GM12878 (cell line): ENCODE results near the gene FILIP1L. TPM values are rescaled to one million over a fixed set of nuclear protein-coding genes. Genes with fewer than 3 reads are reported as not detected.
A peak's percentile ranks its signal among the peaks of the same experiment; 100 is the strongest.

Experiments
- ATAC-seq: fragments of 200-7000 bp; cut with Tn5 transposase; 3 replicates; pipeline ENCODE4 v1.9.1; 2020; ENCODE audit warnings: mild to moderate bottlenecking, moderate library complexity
- BruUV-seq: library from RNA; stranded (reverse); fragments of 400-500 nt; replicated peaks from 2 replicates; lab custom pipeline; 2021; lab: Mats Ljungman, UMichigan
- CTCF ChIA-PET: fragments of 300-600 bp; sonication (Branson Sonifier 250); formaldehyde crosslinking; extraction: SDS; loops from one replicate; lab custom pipeline; 2021; ENCODE audit warnings: inconsistent platforms; lab: Yijun Ruan, JAX
- POLR2A ChIA-PET: fragments of 350-600 bp; formaldehyde crosslinking; extraction: SDS; loops from one replicate; lab custom pipeline; 2021; ENCODE audit warnings: inconsistent platforms; lab: Charles Lee
- RAD21 ChIA-PET: fragments of 300-600 bp; sonication (Branson Sonifier 250); formaldehyde crosslinking; loops from one replicate; lab custom pipeline; 2023; ENCODE audit warnings: antibody characterized with exemption; ENCODE audit not compliant: unreplicated experiment; lab: Charles Lee
- SMC1A ChIA-PET: fragments of 300-600 bp; sonication (Branson Sonifier 250); formaldehyde crosslinking; loops from one replicate; lab custom pipeline; 2023; ENCODE audit not compliant: unreplicated experiment, uncharacterized antibody; lab: Charles Lee
- DNase-seq: peaks from one replicate; pipeline ENCODE4 v3.0.0-alpha.2; 2011; ENCODE audit warnings: low read depth, low spot score
- FAIRE-seq: peaks from 3 replicates; lab custom pipeline; 2011; peaks lifted over from hg19 to GRCh38; lab: Jason Lieb, UNC
- H2AFZ ChIP-seq: 2 replicates; pipeline ENCODE4 v1.6.0; 2011; ENCODE audit warnings: low read depth, low read length, control low read depth; ENCODE audit not compliant: control insufficient read depth
- H3K27ac ChIP-seq: 2 replicates; pipeline ENCODE4 v1.5.1; 2011; ENCODE audit warnings: control low read depth; ENCODE audit not compliant: control insufficient read depth, insufficient read depth
- H3K27me3 ChIP-seq, 2 experiments: replicated peaks in 1 of 2; 2 replicates each; pipeline versions ENCODE4 v1.6.0 to v1.6.1; 2011; ENCODE audit warnings: low read length in 1 of 2; ENCODE audit not compliant: control insufficient read depth in 2 of 2, insufficient read depth in 2 of 2
- H3K36me3 ChIP-seq, 2 experiments: 2 replicates each; pipeline ENCODE4 v1.5.1; 2011; ENCODE audit warnings: low read length in 1 of 2; ENCODE audit not compliant: control insufficient read depth in 2 of 2, insufficient read depth in 2 of 2
- H3K4me1 ChIP-seq: 2 replicates; pipeline ENCODE4 v1.6.1; 2011; ENCODE audit warnings: mild to moderate bottlenecking, low read length, moderate library complexity, mixed read lengths; ENCODE audit not compliant: control insufficient read depth, insufficient read depth
- H3K4me2 ChIP-seq: 2 replicates; pipeline ENCODE4 v1.6.0; 2011; ENCODE audit warnings: control low read depth; ENCODE audit not compliant: control insufficient read depth, insufficient read depth
- H3K4me3 ChIP-seq: fragments of 200-600 bp; sonication (generic); 2 replicates; pipeline ENCODE4 v1.5.1; 2016
- H3K79me2 ChIP-seq: 2 replicates; pipeline ENCODE4 v1.6.0; 2011; ENCODE audit warnings: low read length; ENCODE audit not compliant: control insufficient read depth, insufficient read depth
- H3K9ac ChIP-seq: 2 replicates; pipeline ENCODE4 v1.8.0; 2011; ENCODE audit warnings: low read length, control low read depth, mixed read lengths; ENCODE audit not compliant: control insufficient read depth, insufficient read depth
- H3K9me3 ChIP-seq: replicated peaks from 3 replicates; pipeline ENCODE4 v1.5.1; 2011; ENCODE audit warnings: mild to moderate bottlenecking, low read length; ENCODE audit not compliant: control insufficient read depth, insufficient read depth
- H4K20me1 ChIP-seq: 2 replicates; pipeline ENCODE4 v1.6.0; 2011; ENCODE audit not compliant: control insufficient read depth, insufficient read depth
- CBX5 ChIP-seq: sonication (generic); IDR thresholded peaks from 2 replicates; pipeline ENCODE4 v1.6.1; 2016; ENCODE audit warnings: low read depth, moderate library complexity, mild to moderate bottlenecking, inconsistent platforms
- KLF5 ChIP-seq: fragments of 450-650 bp; IDR thresholded peaks from 2 replicates; pipeline ENCODE4 v1.6.1; 2014; ENCODE audit warnings: mild to moderate bottlenecking; ENCODE audit not compliant: partially characterized antibody
- MXI1 ChIP-seq: fragments of 150-350 bp; IDR thresholded peaks from 2 replicates; pipeline ENCODE4 v1.6.1; 2011; ENCODE audit warnings: low read depth, mild to moderate bottlenecking, inconsistent platforms, low read length, improper control_type of control experiment
- NR2C2 ChIP-seq: IDR thresholded peaks from 2 replicates; pipeline ENCODE4 v1.6.1; 2011; ENCODE audit warnings: borderline replicate concordance, low read depth; ENCODE audit not compliant: control insufficient read depth, insufficient read length
- TBL1XR1 ChIP-seq: IDR thresholded peaks from 2 replicates; pipeline ENCODE4 v1.6.1; 2012; ENCODE audit warnings: low read depth, low read length, improper control_type of control experiment
- ZBTB11 ChIP-seq: fragments of 450-650 bp; formaldehyde crosslinking; IDR thresholded peaks from 2 replicates; pipeline ENCODE4 v1.5.0; 2022; ENCODE audit warnings: mild to moderate bottlenecking, missing genetic modification characterization
- ZSCAN29 ChIP-seq: fragments of 450-650 bp; IDR thresholded peaks from 2 replicates; pipeline ENCODE4 v1.6.1; 2017; ENCODE audit warnings: mild to moderate bottlenecking, moderate library complexity
- WGBS: methylation state at CpG from one replicate; pipeline ENCODE4 v1.1.6; 2016; ENCODE audit warnings: low lambda C conversion rate; ENCODE audit not compliant: insufficient replicate concordance, insufficient coverage; ENCODE audit errors: missing lambda C conversion rate; 5-methylcytosine and 5-hydroxymethylcytosine counted together
- in situ Hi-C: fragments of 300-500 bp; cut with MboI; formaldehyde crosslinking; loops from 9 replicates; pipeline ENCODE4 v1.14.3; 2018; ENCODE audit warnings: mixed read lengths
- intact Hi-C: fragments of 100-400 bp; cut with micrococcal nuclease; formaldehyde crosslinking; loops from one replicate; pipeline ENCODE4 v1.14.2; 2022; ENCODE audit not compliant: unreplicated experiment
- polyA plus RNA-seq, 11 experiments: library from polyadenylated mRNA; depleted of rRNA in 4 of 11; unstranded in 6 of 11; stranded (reverse) in 5 of 11; fragments of >200 nt; fragmentation: Nextera tagmentation in 4 of 11; fragmentation: Illumina TruSeq in 1 of 11; extraction: Ambion mirVana in 4 of 11; extraction: Trizol in 1 of 11; gene quantifications; 1 replicate in 1 of 11; 2 replicates in 10 of 11; pipeline versions ENCODE4 v1.2.1 to v1.2.3, GENCODE V29; 2011 to 2016; ENCODE audit warnings: inconsistent platforms in 2 of 11, missing spikeins in 2 of 11, low read depth in 1 of 11
- total RNA-seq, 4 experiments: library from RNA; depleted of rRNA in 3 of 4; stranded (reverse); fragments of >200 nt in 3 of 4; fragmentation: Illumina TruSeq in 1 of 4; extraction: Trizol in 1 of 4; gene quantifications; 2 replicates each; pipeline versions ENCODE4 v1.2.1 to v1.2.3, GENCODE V29; 2013 to 2021

Gene FILIP1L
- total and polyA plus RNA-seq, 10 of the 15 experiments (the other 5 are each of a cell fraction or from before 2014, with no cell fraction given) = 0.24 to 6.1 (median 3.5) TPM

GRCh38 chr3:99808163-99808794 is 306.0 kb downstream of the FILIP1L start (continued):
- TF ChIP-seq KLF5 (no peak), NR2C2 (no peak)

- no peak for ATAC-seq
- no peaks in the 10 kb centered on the region for H3K79me2 ChIP-seq
- H3K27ac ChIP-seq = no peak overlapping the region
- ChIA-PET SMC1A (no interaction called here), POLR2A (no interaction called here), RAD21 (no interaction called here), CTCF (no interaction called here)
- H3K4me2 ChIP-seq = no peak overlapping the region
- H4K20me1 ChIP-seq = no peaks in the 10 kb centered on the region
- no peak overlapping the region for H3K9ac ChIP-seq
- in situ Hi-C loops (no loop called here), intact Hi-C loops (no loop called here)
- no peak for FAIRE-seq
- no peaks in the 10 kb centered on the region for H3K36me3 ChIP-seq
- 69% methylated on average over 2 of the region's 2 CpGs for WGBS
- H3K27me3 ChIP-seq = no peaks in the 10 kb centered on the region
- no peaks in the 10 kb centered on the region for H3K4me1 ChIP-seq
- H3K4me3 ChIP-seq = no peak overlapping the region
- peaks cover 3% of the 10 kb centered on the region; the same call in 1 of the 3 replicates for H3K9me3 ChIP-seq
- no peak for DNase-seq
- TF ChIP-seq MXI1 = no peak
- TF ChIP-seq ZSCAN29 = no peak
- TF ChIP-seq CBX5 = peak; percentile 62; the same call in 1 of the 2 replicates
- no peak for TF ChIP-seq TBL1XR1
- no peak for TF ChIP-seq ZBTB11 (CRISPR knock-in tag)
- BruUV-seq = no TSS peak
- no peak overlapping the region for H2AFZ ChIP-seq
Observed at GRCh38 chr3:99805160-99805559, 309.1 kb downstream of the FILIP1L start.
